Suppressor macrophage treated with lipopolysaccharide for 1 hour (primary cell): ENCODE data around the gene MAD1L1.

Source experiments
- DNase-seq, 3 donors: peaks; one replicate each; pipeline ENCODE4 v3.0.0-alpha.2; 2020 to 2022

The MAD1L1 gene

GRCh38 chr7:2217206-2217605 lies 15.5 kb downstream of the MAD1L1 start:
- DNase-seq: no peak

GRCh38 chr7:2215851-2216250 lies 16.9 kb downstream of the MAD1L1 start:
- DNase-seq: no peak

GRCh38 chr7:2214636-2215035 lies 18.1 kb downstream of the MAD1L1 start:
- DNase-seq: no peak

GRCh38 chr7:2213551-2214215 lies 19.1 kb downstream of the MAD1L1 start:
- DNase-seq: no peak

- DNase-seq: no peak
Observed at GRCh38 chr7:2212906-2213305, 19.8 kb downstream of the MAD1L1 start.

- DNase-seq: no peak
Observed at GRCh38 chr7:2211926-2212325, 20.8 kb downstream of the MAD1L1 start.

- no peak for DNase-seq
Observed at GRCh38 chr7:2211259-2211880, 21.4 kb downstream of the MAD1L1 start.

GRCh38 chr7:2210551-2211258 lies 22.0 kb downstream of the MAD1L1 start:
- DNase-seq: no peak

- no peak for DNase-seq
Observed at GRCh38 chr7:2209961-2210323, 22.8 kb downstream of the MAD1L1 start.

- peak; percentile 36 to 76 (median 61) for DNase-seq
Observed at GRCh38 chr7:2209146-2209960, 23.4 kb downstream of the MAD1L1 start.

GRCh38 chr7:2208712-2209111 lies 24.0 kb downstream of the MAD1L1 start:
- no peak for DNase-seq

GRCh38 chr7:2205036-2205780 lies 27.5 kb downstream of the MAD1L1 start:
- no peak for DNase-seq

GRCh38 chr7:2204446-2204845 lies 28.3 kb downstream of the MAD1L1 start:
- no peak for DNase-seq

- DNase-seq: peak; percentile 39 to 50 (median 40)
Observed at GRCh38 chr7:2203766-2204300, 28.9 kb downstream of the MAD1L1 start.

- DNase-seq: no peak
Observed at GRCh38 chr7:2202901-2203765, 29.6 kb downstream of the MAD1L1 start.

GRCh38 chr7:2202361-2202761 lies 30.4 kb downstream of the MAD1L1 start:
- no peak for DNase-seq

GRCh38 chr7:2201686-2202360 lies 30.9 kb downstream of the MAD1L1 start:
- DNase-seq: no peak

- no peak for DNase-seq
Observed at GRCh38 chr7:2201128-2201527, 31.6 kb downstream of the MAD1L1 start.

- no peak for DNase-seq
Observed at GRCh38 chr7:2200584-2200980, 32.2 kb downstream of the MAD1L1 start.

GRCh38 chr7:2199956-2200583 lies 32.7 kb downstream of the MAD1L1 start:
- no peak for DNase-seq
